ENCODE results near the gene GSG1L. TPM values are rescaled to one million over a fixed set of nuclear protein-coding genes. Genes with fewer than 3 reads are reported as not detected.

GSG1L gene
- total RNA-seq, 1 donor from 2014 or later: 0.19 TPM

- DNase-seq (ENCODE audit: missing footprints) (no peak), ATAC-seq (no peak)
- intact Hi-C loops (cut with DNase I): no loop called here
Measured at GRCh38 chr16:28041615-28042014, 21.9 kb downstream of the GSG1L start.

- no peak for ATAC-seq
Measured at GRCh38 chr16:28040039-28040438, 23.5 kb downstream of the GSG1L start.

GRCh38 chr16:28039493-28039892 lies 24.0 kb downstream of the GSG1L start:
- DNase-seq (ENCODE audit: missing footprints) (no peak), ATAC-seq (no peak)
- intact Hi-C loops (cut with DNase I): no loop called here

More at GRCh38 chr16:28040039-28040438, 23.5 kb downstream of the GSG1L start:
- intact Hi-C loops (cut with DNase I): no loop called here
- no peak for DNase-seq (ENCODE audit: missing footprints)

GRCh38 chr16:28038409-28038808 lies 25.1 kb downstream of the GSG1L start:
- intact Hi-C loops (cut with DNase I): no loop called here
- DNase-seq (ENCODE audit: missing footprints) (no peak), ATAC-seq (no peak)

GRCh38 chr16:28035866-28036393 lies 27.6 kb downstream of the GSG1L start:
- no peak for ATAC-seq
- intact Hi-C loops (cut with DNase I): no loop called here
- DNase-seq (ENCODE audit: missing footprints): no peak

GRCh38 chr16:28033870-28034269 lies 29.6 kb downstream of the GSG1L start:
- no peak for DNase-seq (ENCODE audit: missing footprints)
- ATAC-seq: no peak
- intact Hi-C loops (cut with DNase I): no loop called here

GRCh38 chr16:28029387-28030002 lies 34.0 kb downstream of the GSG1L start:
- ATAC-seq (no peak), DNase-seq (ENCODE audit: missing footprints) (no peak)
- intact Hi-C loops (cut with DNase I): no loop called here

- intact Hi-C loops (cut with DNase I): no loop called here
- DNase-seq (ENCODE audit: missing footprints): no peak
- ATAC-seq: no peak
Measured at GRCh38 chr16:28027055-28027454, 36.5 kb downstream of the GSG1L start.

- DNase-seq (ENCODE audit: missing footprints) (no peak), ATAC-seq (no peak)
- intact Hi-C loops (cut with DNase I): no loop called here
Measured at GRCh38 chr16:28025631-28026030, 37.9 kb downstream of the GSG1L start.

- ATAC-seq (no peak), DNase-seq (ENCODE audit: missing footprints) (no peak)
- intact Hi-C loops (cut with DNase I): no loop called here
Measured at GRCh38 chr16:28019218-28019617, 44.3 kb downstream of the GSG1L start.

GRCh38 chr16:28014851-28015250 lies 48.7 kb downstream of the GSG1L start:
- DNase-seq (ENCODE audit: missing footprints): no peak
- ATAC-seq: no peak
- intact Hi-C loops (cut with DNase I): no loop called here

GRCh38 chr16:28013878-28014277 lies 49.6 kb downstream of the GSG1L start:
- ATAC-seq (no peak), DNase-seq (ENCODE audit: missing footprints) (no peak)
- intact Hi-C loops (cut with DNase I): no loop called here

- intact Hi-C loops (cut with DNase I): no loop called here
Measured at GRCh38 chr16:28013392-28013791, 50.1 kb downstream of the GSG1L start.

GRCh38 chr16:28011971-28012445 lies 51.5 kb downstream of the GSG1L start:
- ATAC-seq (no peak), DNase-seq (ENCODE audit: missing footprints) (no peak)
- intact Hi-C loops (cut with DNase I): no loop called here

More at GRCh38 chr16:28013392-28013791, 50.1 kb downstream of the GSG1L start:
- ATAC-seq (no peak), DNase-seq (ENCODE audit: missing footprints) (no peak)

GRCh38 chr16:28011223-28011622 lies 52.3 kb downstream of the GSG1L start:
- intact Hi-C loops (cut with DNase I): no loop called here
- DNase-seq (ENCODE audit: missing footprints) (no peak), ATAC-seq (no peak)

GRCh38 chr16:28010671-28011070 lies 52.8 kb downstream of the GSG1L start:
- ATAC-seq (no peak), DNase-seq (ENCODE audit: missing footprints) (no peak)
- intact Hi-C loops (cut with DNase I): no loop called here

GRCh38 chr16:28009586-28010373 lies 53.7 kb downstream of the GSG1L start:
- ATAC-seq (no peak), DNase-seq (ENCODE audit: missing footprints) (no peak)
- intact Hi-C loops (cut with DNase I): no loop called here

GRCh38 chr16:28003923-28004322 lies 59.6 kb downstream of the GSG1L start:
- intact Hi-C loops (cut with DNase I): no loop called here
- DNase-seq (ENCODE audit: missing footprints): no peak
- no peak for ATAC-seq

- ATAC-seq: no peak
- intact Hi-C loops (cut with DNase I): no loop called here
- DNase-seq (ENCODE audit: missing footprints): no peak
Measured at GRCh38 chr16:28003021-28003865, 60.3 kb downstream of the GSG1L start.
